Fibroblast of lung (primary cell): ENCODE data around the gene ISYNA1. TPM values are rescaled to one million over a fixed set of nuclear protein-coding genes. Genes with fewer than 3 reads are reported as not detected.

Experiments
- DNase-seq, 2 donors: peaks; one replicate each; pipeline versions ENCODE4 v3.0.0 to v3.0.0-alpha.2; 2010; ENCODE audit warnings: low read depth in 2 of 2
- H2AFZ ChIP-seq: 2 replicates; pipeline ENCODE4 v1.5.1; 2012; ENCODE audit warnings: low read length, control low read depth, inconsistent platforms
- H3K27ac ChIP-seq: 2 replicates; pipeline ENCODE4 v1.5.1; 2011; ENCODE audit warnings: low read length, control low read depth; ENCODE audit not compliant: insufficient read depth
- H3K27me3 ChIP-seq: 2 replicates; pipeline ENCODE4 v1.5.1; 2011; ENCODE audit warnings: mild to moderate bottlenecking, low read length; ENCODE audit not compliant: control insufficient read depth, insufficient read depth
- H3K36me3 ChIP-seq: 2 replicates; pipeline ENCODE4 v1.5.1; 2011; ENCODE audit warnings: low read length; ENCODE audit not compliant: control insufficient read depth, insufficient read depth
- H3K4me1 ChIP-seq: 2 replicates; pipeline ENCODE4 v1.5.1; 2011; ENCODE audit warnings: low read length; ENCODE audit not compliant: control insufficient read depth, insufficient read depth; ENCODE audit errors: extremely low read depth
- H3K4me2 ChIP-seq: 2 replicates; pipeline ENCODE4 v1.5.1; 2011; ENCODE audit warnings: low read length, control low read depth; ENCODE audit not compliant: insufficient read depth; ENCODE audit errors: extremely low read depth
- H3K4me3 ChIP-seq, 4 experiments: fragments of 200-600 bp in 1 of 4; sonication (generic) in 1 of 4; replicated peaks in 1 of 4; 2 replicates each; pipeline ENCODE4 v1.5.1; 2011 to 2016; ENCODE audit warnings: low read length in 4 of 4, low read depth in 3 of 4, mild to moderate bottlenecking in 3 of 4, control low read depth in 2 of 4, inconsistent platforms in 1 of 4, mixed read lengths in 1 of 4; ENCODE audit not compliant: insufficient read depth in 1 of 4; ENCODE audit errors: control extremely low read depth in 1 of 4
- H3K79me2 ChIP-seq: 2 replicates; pipeline ENCODE4 v1.5.1; 2012; ENCODE audit warnings: mild to moderate bottlenecking, low read length, inconsistent platforms; ENCODE audit not compliant: control insufficient read depth, insufficient read depth
- H3K9ac ChIP-seq: 2 replicates; pipeline ENCODE4 v1.5.1; 2011; ENCODE audit warnings: mild to moderate bottlenecking, low read length, control low read depth; ENCODE audit not compliant: insufficient read depth
- H3K9me3 ChIP-seq: 2 replicates; pipeline ENCODE4 v1.5.1; 2012; ENCODE audit warnings: low read depth, low read length; ENCODE audit not compliant: control insufficient read depth, insufficient read depth
- H4K20me1 ChIP-seq: 2 replicates; pipeline ENCODE4 v1.5.1; 2011; ENCODE audit warnings: low read length; ENCODE audit not compliant: control insufficient read depth, insufficient read depth; ENCODE audit errors: extremely low read depth
- EZH2 ChIP-seq: IDR thresholded peaks from 2 replicates; pipeline ENCODE4 v1.5.1; 2012; ENCODE audit warnings: low read length, control low read depth, mild to moderate bottlenecking; ENCODE audit errors: missing control alignments
- polyA plus RNA-seq, 2 donors: library from polyadenylated mRNA; depleted of rRNA in 1 of 2; stranded (reverse) in 1 of 2; unstranded in 1 of 2; fragments of >200 nt; gene quantifications; 2 replicates each; pipeline ENCODE4 v1.2.1, GENCODE V29; 2011 to 2012; ENCODE audit warnings: missing spikeins in 1 of 2
- total RNA-seq: library from RNA; depleted of rRNA; stranded (reverse); fragments of >200 nt; gene quantifications from 2 replicates; pipeline ENCODE4 v1.2.1, GENCODE V29; 2014
- TF ChIP-seq, protein P1 (sequence below), 2 donors: IDR thresholded peaks in 1 of 2; conservative IDR thresholded peaks in 1 of 2; 1 replicate in 1 of 2; 2 replicates in 1 of 2; pipeline ENCODE4 v1.5.1; 2011 to 2012; ENCODE audit warnings: low read length in 2 of 2, control low read depth in 1 of 2, inconsistent platforms in 1 of 2, low read depth in 1 of 2, mild to moderate bottlenecking in 1 of 2

Gene ISYNA1
- total and polyA plus RNA-seq, 2 donors (not counting 1 experiment from before 2014, with no cell fraction given) = 10.3 to 25.6 TPM

DNA sequence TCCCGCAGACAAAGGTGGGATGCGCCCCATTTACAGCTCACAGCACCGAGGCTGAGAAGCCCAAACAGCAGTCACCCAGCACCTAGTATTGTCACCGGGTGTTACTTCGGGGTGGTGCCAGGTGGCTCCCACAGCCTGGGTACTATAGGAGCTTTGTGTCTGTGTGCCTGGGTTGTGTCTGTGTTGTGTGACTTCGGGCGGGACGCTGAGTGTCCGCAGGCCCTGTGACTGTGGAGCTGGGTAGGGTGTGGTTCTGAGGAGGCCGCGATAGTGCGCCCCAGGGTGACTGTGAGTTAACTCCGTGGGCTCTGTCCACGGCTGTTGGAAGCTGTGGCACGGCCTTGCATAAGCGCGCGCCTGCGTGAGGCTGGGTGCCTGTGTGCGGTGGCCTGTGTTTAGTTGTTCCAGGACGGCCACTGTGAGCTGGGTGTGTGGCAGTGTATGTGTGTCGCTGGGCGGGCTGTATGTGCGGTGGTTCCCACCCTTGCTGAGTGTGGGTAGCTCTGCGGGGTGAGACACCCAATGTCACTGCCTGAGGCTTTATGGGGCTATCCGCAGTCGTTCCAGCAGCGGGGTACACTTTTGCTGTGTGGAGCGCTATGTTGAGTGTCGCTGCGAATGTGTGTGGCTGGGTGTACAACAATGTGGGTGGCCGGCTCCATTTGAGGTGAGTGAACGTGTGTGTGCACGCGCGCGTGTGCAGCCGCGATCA, 19.3 kb downstream of the ISYNA1 start:
- H3K4me1 ChIP-seq = peaks cover 43% of the 10 kb centered on the region
- H3K4me3 ChIP-seq = peak overlapping the region in 3 of 4 experiments; percentile 12 to 77 (median 13)
- H3K9me3 ChIP-seq = no peaks in the 10 kb centered on the region
- peak overlapping the region; percentile 99 for H3K27ac ChIP-seq
- no peak for DNase-seq
- H3K36me3 ChIP-seq = peaks cover 2% of the 10 kb centered on the region
- H3K4me2 ChIP-seq = peak overlapping the region; percentile 52
- TF ChIP-seq EZH2 = no peak
- TF ChIP-seq, protein P1, sequence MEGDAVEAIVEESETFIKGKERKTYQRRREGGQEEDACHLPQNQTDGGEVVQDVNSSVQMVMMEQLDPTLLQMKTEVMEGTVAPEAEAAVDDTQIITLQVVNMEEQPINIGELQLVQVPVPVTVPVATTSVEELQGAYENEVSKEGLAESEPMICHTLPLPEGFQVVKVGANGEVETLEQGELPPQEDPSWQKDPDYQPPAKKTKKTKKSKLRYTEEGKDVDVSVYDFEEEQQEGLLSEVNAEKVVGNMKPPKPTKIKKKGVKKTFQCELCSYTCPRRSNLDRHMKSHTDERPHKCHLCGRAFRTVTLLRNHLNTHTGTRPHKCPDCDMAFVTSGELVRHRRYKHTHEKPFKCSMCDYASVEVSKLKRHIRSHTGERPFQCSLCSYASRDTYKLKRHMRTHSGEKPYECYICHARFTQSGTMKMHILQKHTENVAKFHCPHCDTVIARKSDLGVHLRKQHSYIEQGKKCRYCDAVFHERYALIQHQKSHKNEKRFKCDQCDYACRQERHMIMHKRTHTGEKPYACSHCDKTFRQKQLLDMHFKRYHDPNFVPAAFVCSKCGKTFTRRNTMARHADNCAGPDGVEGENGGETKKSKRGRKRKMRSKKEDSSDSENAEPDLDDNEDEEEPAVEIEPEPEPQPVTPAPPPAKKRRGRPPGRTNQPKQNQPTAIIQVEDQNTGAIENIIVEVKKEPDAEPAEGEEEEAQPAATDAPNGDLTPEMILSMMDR (conservative IDR thresholded peaks at IDR 0.05 in 1 of 2, IDR thresholded peaks at IDR 0.05 in 1 of 2; ENCODE audit: low read depth in 1 of 2, low read length in 2 of 2) = no peak
- peak overlapping the region; percentile 80 for H3K9ac ChIP-seq
- no peaks in the 10 kb centered on the region for H4K20me1 ChIP-seq
- H3K27me3 ChIP-seq = no peaks in the 10 kb centered on the region
- peaks cover 39% of the 10 kb centered on the region for H3K79me2 ChIP-seq
- peak overlapping the region; percentile 6 for H2AFZ ChIP-seq

DNA sequence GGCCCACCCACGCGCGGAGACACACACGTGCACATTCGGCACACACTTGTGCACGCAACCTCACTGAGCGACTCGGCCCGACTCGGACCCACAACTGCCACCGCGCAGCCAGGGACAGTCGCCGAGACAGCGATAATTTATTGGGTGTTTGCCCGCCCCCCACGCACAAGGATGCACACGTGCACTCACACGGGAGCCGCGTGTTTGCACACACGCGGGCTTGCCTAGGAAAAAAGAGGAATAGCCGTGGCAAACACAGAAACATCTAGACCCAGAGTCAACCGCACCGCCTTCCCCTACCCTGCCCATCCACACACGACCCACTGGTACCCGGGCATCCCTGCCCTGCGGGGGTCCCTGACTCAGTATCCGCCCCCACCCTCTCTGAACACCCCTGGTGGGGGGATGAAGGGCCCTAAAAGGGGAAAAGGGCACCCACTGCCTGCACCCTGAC, 19.9 kb downstream of the ISYNA1 start:
- Histone ChIP-seq H3K27me3 (no peaks in the 10 kb centered on the region), H2AFZ (no peak overlapping the region), H3K27ac (peak overlapping the region; percentile 99), H3K4me2 (peak overlapping the region; percentile 59), H3K4me3 (peak overlapping the region in 2 of 4 experiments; percentile 12 to 51), H3K79me2 (peaks cover 33% of the 10 kb centered on the region), H4K20me1 (no peaks in the 10 kb centered on the region), H3K36me3 (peaks cover 1% of the 10 kb centered on the region), H3K9ac (peak overlapping the region; percentile 38), H3K9me3 (no peaks in the 10 kb centered on the region), H3K4me1 (peaks cover 43% of the 10 kb centered on the region)
- TF ChIP-seq, protein P1 (conservative IDR thresholded peaks at IDR 0.05 in 1 of 2, IDR thresholded peaks at IDR 0.05 in 1 of 2; ENCODE audit: low read depth in 1 of 2, low read length in 2 of 2) = no peak
- no peak for TF ChIP-seq EZH2
- DNase-seq = no peak

DNA sequence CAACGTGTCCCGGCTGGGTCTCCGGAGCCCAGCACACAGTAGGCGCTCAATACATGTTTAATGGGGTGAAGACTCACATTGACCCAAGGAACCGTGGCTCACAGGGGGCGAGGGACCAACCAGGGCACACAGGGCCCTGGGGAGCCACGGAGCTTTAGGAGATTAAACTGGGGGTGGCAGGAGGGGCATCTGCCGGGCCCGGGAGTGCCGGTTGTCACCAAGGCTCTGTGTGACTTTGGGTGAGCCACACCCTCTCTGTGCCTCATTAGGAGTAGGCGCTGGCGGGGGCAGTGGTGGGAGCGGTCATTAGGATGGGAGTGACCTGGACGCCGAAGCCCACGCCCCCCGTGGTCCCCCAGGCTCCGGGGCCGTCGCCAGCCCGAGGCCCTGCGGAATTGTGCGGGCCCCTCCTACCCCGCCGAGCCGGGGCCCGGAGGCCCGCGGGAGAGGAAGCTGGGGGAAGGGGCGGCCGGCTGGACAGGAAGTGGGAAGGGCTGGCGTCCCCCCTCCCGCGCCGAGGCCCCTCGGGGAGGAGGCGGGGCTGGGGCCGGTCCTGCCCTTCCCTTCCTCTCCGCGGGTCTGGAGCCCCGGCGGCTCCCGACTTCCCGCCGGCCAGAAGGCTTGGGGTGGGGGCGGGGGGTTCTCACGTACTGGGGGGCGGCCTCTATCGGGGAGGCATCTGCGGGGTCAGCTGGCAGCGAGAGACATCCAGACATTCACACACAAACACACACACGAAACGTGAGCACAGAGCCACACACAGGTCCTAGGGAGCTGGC, 20.5 kb downstream of the ISYNA1 start:
- H3K4me3 ChIP-seq = peak overlapping the region; percentile 16 to 51 (median 38)
- no peaks in the 10 kb centered on the region for H3K9me3 ChIP-seq
- TF ChIP-seq, protein P1 (conservative IDR thresholded peaks at IDR 0.05 in 1 of 2, IDR thresholded peaks at IDR 0.05 in 1 of 2; ENCODE audit: low read depth in 1 of 2, low read length in 2 of 2) = no peak
- no peak for TF ChIP-seq EZH2
- H3K79me2 ChIP-seq = peaks cover 27% of the 10 kb centered on the region
- no peaks in the 10 kb centered on the region for H3K36me3 ChIP-seq
- no peak overlapping the region for H2AFZ ChIP-seq
- peak overlapping the region; percentile 62 for H3K9ac ChIP-seq
- H3K27ac ChIP-seq = peak overlapping the region; percentile 99
- peak; percentile 83 for DNase-seq
- H3K27me3 ChIP-seq = no peaks in the 10 kb centered on the region
- H3K4me1 ChIP-seq = peaks cover 43% of the 10 kb centered on the region
- H4K20me1 ChIP-seq = no peaks in the 10 kb centered on the region
- H3K4me2 ChIP-seq = peak overlapping the region; percentile 59
